ACHN (cell line): ENCODE measurements around the gene RBSN.

Experiments
- DNase-seq: peaks from one replicate; pipeline ENCODE4 v3.0.0-alpha.2; 2015
- in situ Hi-C: cut with HindIII; loops from 2 replicates; pipeline ENCODE4 v1.10.0; 2017; ENCODE audit warnings: low sequenced_read_pairs, low pct_ligation_motif_present, low pct_unique_long_range_greater_than_20kb

The RBSN gene

GRCh38 chr3:15041950-15042349, 57.0 kb downstream of the RBSN start:
- DNase-seq = no peak

GRCh38 chr3:15040844-15041243, 58.1 kb downstream of the RBSN start:
- in situ Hi-C loops = no loop called here
- no peak for DNase-seq

More at GRCh38 chr3:15041950-15042349, 57.0 kb downstream of the RBSN start:
- in situ Hi-C loops = no loop called here

- no peak for DNase-seq
- in situ Hi-C loops = no loop called here
Observed at GRCh38 chr3:15038306-15038705, 60.6 kb downstream of the RBSN start.

GRCh38 chr3:15033103-15033502, 65.8 kb downstream of the RBSN start:
- in situ Hi-C loops = no loop called here
- no peak for DNase-seq

DNA sequence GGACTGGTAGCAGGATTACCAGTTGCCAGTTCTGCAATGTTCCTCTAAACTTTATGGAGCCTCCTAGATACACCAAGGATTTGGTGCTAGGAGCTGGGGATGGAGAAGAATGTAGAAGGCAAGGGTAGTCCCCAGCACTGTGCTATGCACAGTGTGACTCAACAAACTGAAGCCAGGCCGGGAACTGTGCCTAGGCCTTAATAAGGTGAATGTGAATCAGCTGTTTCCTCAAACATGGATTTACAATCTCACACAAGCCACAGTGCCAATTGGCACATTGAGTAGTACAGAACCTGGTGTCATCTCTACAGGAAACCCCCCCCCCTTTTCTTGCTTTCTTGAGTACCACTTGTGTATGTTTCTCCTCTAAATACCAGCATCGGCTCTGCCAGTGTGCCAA, 66.3 kb downstream of the RBSN start:
- DNase-seq = no peak
- in situ Hi-C loops = no loop called here

GRCh38 chr3:15029625-15030024, 69.3 kb downstream of the RBSN start:
- in situ Hi-C loops = no loop called here
- DNase-seq = no peak

- in situ Hi-C loops = no loop called here
- no peak for DNase-seq
Observed at GRCh38 chr3:15023719-15024118, 75.2 kb downstream of the RBSN start.

- in situ Hi-C loops = no loop called here
- no peak for DNase-seq
Observed at GRCh38 chr3:15023249-15023648, 75.7 kb downstream of the RBSN start.
